Suppressor macrophage treated with lipopolysaccharide for 4 hours (primary cell): Measurements from ENCODE around the gene IFT122.
A peak's percentile ranks its signal among the peaks of the same experiment; 100 is the strongest.

Experiments
- DNase-seq: peaks from one replicate; pipeline ENCODE4 v3.0.0-alpha.2; 2020

IFT122 gene

DNA sequence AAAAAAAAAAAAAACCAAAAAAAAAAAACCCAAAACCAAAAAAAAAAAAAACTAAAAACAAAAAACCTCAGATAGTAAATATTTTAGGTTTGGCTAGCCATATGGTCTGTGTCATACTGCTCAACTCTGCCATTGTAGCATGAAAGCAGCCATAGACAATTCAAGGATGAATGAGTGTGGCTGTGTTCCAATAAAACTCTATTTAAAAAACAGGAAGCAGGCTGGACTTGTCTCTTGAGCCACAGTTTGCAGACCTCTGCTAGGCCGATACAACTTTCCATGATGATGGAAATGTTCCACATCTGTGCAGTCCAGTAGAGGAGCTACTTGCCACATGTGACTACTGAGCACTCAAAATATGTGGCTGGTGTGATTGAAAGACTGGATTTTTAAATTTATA, 22.7 kb upstream of the IFT122 start:
- no peak for DNase-seq

DNA sequence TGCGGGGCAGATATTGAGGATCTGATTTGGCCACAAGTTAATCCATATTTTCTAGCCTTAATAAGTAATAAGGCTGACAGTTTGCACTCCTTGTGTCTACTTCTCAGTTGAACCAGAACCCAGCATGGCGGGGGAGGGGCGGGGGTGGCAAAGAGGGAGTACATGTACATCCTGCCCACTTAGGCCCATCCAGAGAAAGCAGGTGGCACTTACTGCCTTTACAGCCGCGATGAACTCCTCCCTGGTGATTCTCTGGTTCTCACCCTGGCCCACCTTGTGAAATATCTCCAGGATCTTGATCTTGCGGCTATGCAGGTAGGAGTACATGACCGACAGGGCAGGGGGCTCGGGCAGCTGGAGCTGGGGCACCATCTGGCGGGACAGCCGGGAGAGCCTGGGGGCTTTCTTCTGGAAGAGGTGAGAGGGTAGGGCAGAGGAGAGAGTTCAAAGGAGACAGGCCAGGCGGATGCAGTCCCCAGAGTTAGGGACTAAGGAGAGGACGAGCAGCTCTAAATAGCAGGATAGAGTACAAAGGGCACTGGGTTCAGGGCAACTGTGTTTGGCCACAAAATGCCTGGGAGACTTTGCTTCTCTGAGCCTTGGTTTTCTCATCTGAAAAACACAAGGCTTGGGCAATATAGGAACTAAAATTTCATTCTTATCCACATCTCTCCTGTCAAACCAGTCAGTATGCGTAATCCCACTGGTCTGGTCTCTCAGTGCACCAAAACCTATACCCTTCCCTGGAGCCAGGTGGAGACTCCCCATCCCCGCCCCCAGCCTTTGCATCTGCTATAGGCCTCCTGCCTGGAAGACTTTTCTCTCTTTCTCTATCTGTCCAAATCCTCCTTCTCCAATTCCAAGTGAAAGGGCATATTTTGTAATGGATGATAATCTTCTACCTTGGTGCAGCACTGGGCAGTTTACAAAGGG, 21.7 kb upstream of the IFT122 start:
- no peak for DNase-seq

DNA sequence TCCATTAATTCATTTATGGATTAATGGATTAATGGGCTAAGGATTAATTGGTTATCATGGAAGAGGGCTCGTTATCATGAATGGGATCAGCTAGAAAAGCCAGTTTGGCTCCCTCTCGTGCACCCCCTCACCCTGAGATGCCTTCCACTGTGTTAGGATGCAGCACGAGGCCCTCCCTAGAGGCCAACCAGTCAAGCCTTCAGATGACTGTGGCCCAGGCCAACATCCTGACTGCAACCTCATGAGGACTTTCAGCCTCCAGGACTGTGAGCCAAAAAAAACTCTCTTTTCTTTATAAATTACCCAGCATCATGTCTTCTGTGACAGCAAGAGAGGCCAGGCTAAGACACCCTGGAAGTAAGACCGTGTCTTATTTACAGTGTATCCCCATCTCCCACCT, 20.5 kb upstream of the IFT122 start:
- no peak for DNase-seq

DNA sequence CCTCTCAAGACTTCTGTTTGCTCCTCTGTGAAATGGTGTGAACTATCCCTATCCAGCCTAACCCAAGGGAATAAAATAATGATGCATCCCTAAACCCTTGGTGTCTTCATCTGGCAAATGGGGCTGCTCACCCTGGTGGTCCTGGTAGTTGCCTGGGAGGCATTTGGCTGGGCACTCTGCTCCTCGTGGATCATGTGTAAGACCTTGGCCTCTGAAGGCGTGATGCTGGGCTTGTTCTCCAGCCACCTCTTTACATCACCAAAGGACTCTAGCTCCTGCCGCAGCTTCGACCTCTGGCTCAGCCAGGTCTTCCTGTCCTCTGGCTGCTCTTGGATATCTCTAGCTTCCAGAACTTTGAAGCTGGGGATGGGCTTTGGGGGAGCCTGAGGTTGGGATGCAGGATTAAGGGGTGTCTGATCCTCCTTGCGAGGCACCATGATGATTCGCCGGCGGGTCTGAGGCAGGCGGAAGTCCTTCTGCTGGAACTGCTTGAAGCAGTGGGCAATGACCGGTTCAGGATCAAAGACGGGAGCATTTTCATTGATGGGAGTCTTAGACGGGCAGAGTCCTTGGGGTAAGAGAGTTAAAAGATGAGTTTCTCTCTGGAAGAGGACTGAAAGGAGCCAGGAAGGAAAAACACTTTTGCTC, 18.7 kb upstream of the IFT122 start:
- no peak for DNase-seq

GRCh38 chr3:129421988-129422745, 17.9 kb upstream of the IFT122 start:
- no peak for DNase-seq

DNA sequence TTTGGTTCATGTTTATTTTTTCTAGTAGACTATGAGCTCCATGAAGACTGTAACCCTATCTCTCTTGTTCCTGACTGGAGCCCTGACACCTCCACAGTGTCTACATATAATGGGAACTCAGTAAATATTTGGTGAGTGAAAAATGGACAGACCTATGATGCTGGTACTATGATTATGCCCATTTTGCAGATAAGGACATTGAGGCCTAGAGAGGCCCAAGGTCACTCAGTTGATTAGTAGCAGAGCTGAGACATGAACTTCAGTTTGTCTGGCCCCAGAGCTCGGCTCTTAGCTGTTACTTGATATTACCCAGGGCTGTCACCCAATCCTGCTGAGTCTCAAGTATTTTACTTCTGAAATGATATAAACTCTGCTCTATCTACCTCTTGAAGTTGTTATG, 17.1 kb upstream of the IFT122 start:
- no peak for DNase-seq

DNA sequence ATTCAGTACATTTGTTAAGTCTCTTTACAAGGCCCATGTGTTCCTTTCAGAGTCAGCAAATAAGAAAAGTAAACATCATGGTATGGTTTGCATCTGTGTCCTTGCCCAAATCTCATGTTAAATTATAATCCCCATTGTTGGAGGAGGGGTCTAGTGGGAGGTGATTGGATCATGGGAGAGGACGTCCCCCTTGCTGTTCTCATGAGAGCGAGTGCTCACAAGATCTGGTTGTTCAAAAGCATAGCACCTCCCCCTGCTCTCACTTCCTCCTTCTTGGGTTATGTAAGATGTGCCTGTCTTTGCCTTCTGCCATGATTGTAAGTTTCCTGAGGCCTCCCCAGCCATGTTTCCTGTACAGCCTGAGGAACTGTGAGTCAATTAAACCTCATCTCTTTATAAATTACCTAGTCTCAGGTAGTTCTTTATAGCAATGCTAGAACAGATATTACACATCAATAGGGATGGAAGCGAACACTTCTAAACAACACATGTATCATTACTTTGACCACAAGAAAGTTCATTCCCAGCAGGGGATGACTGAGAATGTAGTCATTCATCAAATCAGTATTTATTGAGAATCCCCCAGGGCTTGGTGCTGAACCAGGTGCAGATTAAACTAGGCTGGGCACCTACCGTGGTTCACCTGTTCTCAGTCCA, 15.7 kb upstream of the IFT122 start:
- DNase-seq, result peak; percentile 71

DNA sequence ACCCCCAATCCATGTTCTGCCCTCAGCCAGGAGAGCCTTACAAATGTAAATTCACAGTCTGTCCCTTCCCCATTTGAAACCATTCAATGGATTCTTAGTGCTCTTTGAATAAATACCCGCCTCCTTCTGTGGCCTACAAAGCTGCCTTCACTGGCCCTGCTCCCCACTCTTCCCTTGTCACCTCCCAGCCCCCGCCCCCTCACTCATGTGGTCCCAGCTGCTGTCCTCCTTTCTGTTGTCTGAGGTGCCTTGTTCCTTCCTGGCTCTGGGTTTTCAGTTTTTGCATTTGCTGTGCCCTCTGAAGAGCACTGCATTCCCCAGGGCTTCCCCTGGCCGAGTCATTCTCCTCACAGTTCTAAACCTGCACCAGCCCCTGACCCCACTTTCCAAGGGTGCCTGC, 14.8 kb upstream of the IFT122 start:
- DNase-seq, result no peak

- no peak for DNase-seq
Observed at GRCh38 chr3:129425619-129426018, 14.4 kb upstream of the IFT122 start.

DNA sequence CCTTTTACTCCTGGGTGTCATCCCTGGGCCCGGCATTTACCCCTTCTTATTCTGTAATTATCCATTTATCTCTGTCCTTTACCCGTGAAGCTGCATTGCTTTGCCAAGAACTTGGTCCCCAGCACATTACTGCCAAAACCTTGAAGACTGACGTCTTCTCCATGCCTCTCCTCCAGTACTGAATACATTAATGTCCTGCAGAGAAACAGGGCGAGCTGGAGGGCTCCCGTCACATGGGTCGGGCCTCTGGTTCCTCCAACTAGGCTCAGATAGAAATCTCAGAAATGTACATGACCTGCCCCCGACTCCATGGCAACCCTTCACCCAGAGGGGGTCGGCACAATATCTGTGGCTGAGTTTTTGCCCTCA, 12.0 kb upstream of the IFT122 start:
- DNase-seq, result no peak

- DNase-seq, result peak; percentile 91
Observed at GRCh38 chr3:129428376-129429079, 11.5 kb upstream of the IFT122 start, which contains the start of gene EFCAB12. Gene EFCAB12, minus strand, starts transcription at chr3:129428636. Its CDS starts 148 bp downstream, at chr3:129428488.

DNA sequence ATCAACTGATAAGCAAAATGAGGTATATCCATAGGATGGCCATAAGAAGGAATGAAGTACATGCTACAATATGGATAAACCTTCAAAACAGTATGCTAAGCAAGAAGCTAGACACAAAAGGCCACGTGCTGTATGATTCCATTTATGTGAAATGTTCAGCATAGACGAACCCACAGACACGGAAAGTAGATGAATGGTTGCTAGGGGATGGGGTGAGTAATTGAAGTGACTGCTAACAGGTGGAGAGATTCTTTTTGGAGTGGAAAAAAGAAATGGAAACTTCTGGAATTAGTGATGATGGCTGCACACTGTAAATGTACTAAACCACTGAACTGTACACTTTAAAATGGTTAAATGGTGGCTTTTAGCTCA, 11.0 kb upstream of the IFT122 start:
- no peak for DNase-seq

DNA sequence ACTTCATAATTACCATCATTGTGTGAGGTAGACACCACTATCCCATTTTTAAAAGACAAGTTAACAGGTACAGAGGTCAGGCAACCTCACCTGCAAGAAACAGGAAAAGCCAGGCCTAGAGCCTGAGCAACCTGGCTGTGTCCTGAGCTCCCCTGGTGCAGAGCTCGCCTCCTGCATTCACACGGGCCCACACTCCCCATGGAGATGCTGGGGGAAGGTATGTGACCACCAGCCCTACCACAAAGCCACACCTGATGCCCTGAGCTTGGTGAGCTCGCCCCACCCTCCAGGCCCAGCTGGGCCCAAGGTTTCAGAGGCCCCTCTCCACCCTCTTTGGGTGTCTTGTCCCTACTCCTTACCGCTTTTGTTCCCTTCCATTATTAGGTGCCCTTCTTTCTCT, 10.4 kb upstream of the IFT122 start:
- DNase-seq, result no peak

- DNase-seq, result peak; percentile 42
Observed at GRCh38 chr3:129432036-129432435, 8.0 kb upstream of the IFT122 start.

DNA sequence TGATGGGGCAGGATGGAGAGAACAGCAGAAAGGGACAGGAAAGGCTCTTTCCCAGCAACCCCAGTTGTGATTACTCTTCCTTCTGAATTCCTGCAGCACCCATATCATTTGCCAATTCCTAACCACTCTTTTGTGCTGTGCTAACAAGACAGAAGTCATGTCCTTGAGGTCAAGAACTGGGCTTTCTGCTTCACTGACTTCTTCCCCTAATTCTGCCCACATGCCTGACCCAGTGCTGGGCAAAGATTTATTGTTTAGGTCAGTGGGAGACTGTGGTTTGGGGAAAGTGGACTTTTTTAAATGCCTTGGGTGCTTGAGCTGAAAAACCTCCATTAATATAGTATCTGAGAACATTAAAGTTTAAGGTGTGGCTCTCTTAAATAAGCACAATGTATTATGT, 7.4 kb upstream of the IFT122 start:
- DNase-seq, result no peak

DNA sequence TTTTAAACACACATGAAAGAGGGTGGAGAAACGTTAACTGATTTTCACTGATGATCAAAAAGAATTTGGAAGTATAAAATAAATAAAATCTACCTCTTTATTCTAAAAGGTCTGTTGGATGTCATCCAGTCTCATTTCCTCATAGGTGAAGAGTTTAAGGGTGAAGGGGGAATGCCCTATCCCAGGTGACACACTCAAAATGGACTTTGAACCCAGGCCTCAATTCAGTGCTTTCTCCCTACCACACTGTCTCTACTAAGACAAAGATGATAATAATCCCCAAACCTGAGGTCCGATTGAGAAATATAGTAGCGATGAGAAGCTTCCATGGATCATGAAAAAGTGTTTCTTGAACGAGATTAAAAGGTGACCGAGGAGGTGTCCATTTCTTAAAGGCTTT, 6.5 kb upstream of the IFT122 start:
- no peak for DNase-seq

GRCh38 chr3:129434140-129434539, 5.9 kb upstream of the IFT122 start:
- no peak for DNase-seq

DNA sequence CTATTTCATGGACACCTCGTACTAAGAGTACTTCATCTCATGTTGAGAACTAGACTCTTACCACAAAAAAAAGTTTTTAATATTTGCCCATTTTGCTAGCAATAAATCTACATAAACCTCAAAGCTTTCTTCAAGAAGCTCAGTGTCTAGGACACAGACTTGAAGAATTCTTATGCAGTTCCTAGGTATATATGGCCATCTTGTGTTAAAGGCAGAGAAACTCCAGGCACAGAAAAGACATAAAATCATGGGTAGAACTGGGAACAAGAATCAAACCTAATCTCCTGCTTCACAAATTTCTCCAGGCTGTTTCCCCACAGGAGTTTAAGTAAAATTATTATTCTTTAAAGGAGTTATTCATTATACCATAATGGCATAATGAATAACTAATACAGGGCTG, 4.7 kb upstream of the IFT122 start:
- DNase-seq, result no peak

DNA sequence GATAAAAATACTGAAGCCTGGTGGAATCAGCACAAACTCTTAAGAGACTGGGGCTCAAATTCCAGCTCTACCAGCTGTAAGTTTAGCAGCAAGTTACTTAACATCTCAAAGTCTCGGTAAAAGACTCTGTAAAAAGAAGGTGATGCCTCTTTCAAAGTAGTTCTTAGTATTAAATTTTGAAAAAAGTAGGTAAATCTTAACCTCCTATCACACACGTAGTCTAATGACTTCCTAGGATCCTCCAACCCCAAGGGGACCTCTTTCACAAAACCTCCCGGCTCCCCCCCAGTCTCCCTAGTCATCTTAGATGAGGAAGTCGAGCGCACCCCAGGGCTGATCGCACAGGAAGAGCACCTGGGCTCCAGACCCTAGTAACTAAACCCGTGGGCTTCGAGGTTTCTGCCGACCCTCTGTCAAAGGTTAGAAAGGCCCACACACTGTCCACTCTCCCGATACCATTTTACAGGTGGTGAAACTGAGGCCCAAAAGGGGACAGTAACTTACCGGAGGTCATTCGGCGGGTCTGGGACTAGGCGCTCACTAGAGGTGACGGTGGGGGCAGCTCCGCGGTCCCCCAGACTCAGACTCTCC, 703 bp upstream of the IFT122 start:
- DNase-seq, result peak; percentile 40

DNA sequence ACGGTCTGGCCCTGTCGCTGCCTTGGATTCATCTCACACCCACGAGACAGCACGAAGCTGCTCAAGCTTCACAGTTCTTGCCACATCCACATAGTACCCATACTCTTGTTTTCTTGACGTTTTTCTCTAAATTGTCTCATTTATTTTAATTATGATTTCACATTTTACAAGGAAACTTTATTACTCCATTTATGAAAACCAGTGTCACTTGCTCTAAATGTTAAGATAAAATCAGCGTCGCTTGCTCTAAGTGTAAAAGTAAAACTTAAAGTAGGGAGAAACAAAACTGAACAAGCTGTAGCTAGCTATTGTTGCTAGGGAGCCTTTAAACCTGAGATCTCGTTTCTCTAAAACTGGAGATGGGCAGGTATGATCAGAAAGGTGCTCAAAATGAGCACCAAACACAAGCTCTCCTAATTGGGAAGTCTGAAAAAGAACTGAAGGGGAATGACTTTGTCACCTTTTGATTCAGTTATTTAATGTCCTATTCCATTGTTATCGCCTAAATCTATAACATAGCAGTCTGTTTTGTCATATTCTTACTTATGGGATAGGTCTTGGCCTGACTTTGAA, 680 bp downstream of the IFT122 start:
- DNase-seq, result peak; percentile 67

DNA sequence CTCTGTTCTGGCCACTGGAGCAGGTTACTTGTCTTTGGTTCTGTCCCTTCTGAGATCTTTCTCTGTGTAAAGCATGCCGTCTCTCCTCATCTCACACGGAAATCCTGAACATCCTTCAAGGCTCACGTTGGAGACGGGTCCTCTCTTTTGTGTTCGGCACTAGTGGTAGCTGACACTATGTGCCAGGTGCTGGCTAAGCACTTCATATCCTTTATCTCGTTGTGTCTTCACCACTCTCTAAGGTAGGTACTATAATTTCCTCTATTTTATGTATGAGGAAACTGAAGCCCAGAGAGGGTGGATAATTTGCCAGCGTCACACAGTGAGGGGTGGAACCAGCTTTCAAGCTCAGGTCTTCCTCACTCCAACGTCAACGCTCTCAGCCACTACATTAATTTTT, 1.2 kb downstream of the IFT122 start:
- DNase-seq, result no peak

DNA sequence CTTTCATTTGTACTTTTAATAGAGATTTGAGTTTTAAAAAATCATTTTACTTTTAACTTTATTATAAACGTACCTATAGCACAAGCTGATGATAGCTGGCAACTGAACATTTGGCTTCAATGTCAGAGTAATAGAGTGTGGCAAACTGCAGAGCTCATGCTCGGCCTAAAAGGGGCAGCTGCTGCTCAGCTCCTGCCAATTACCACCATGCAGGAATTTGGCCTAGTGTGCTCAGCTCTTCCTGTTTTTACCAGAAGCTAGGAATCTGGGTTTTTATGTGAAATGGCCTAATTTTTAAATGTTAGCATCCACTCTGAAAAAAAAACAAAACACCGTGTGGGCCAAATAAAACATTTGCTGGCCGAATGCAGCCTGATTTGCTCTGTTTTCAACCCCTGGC, 1.8 kb downstream of the IFT122 start:
- DNase-seq, result peak; percentile 22
